CD14-positive monocyte (primary cell): ENCODE data around the gene FADS2. TPM values are rescaled to one million over a fixed set of nuclear protein-coding genes. Genes with fewer than 3 reads are reported as not detected.

ENCODE experiments used
- DNase-seq, 3 donors: peaks; one replicate each; pipeline ENCODE4 v3.0.0-alpha.2; 2011 to 2022
- H2AFZ ChIP-seq: 2 replicates; pipeline ENCODE4 v1.6.0; 2012; ENCODE audit warnings: mild to moderate bottlenecking, low read depth, low read length, inconsistent platforms; ENCODE audit not compliant: insufficient read depth, poor library complexity, severe bottlenecking
- H3K27ac ChIP-seq, 2 donors: 1 replicate in 1 of 2; 2 replicates in 1 of 2; pipeline ENCODE4 v1.5.1; 2012 to 2013; ENCODE audit warnings: low read length in 2 of 2, control low read depth in 1 of 2, inconsistent platforms in 1 of 2, low read depth in 1 of 2, mild to moderate bottlenecking in 1 of 2
- H3K27me3 ChIP-seq, 2 donors: one replicate each; pipeline versions ENCODE4 v1.6.0 to v1.6.1; 2011 to 2013; ENCODE audit warnings: low read length in 2 of 2; ENCODE audit not compliant: control insufficient read depth in 2 of 2, insufficient read depth in 2 of 2
- H3K36me3 ChIP-seq, 2 donors: replicated peaks in 1 of 2; 1 replicate in 1 of 2; 2 replicates in 1 of 2; pipeline versions ENCODE4 v1.5.1 to v1.6.1; 2012 to 2013; ENCODE audit warnings: low read length in 2 of 2, control low read depth in 1 of 2, inconsistent platforms in 1 of 2, mild to moderate bottlenecking in 1 of 2; ENCODE audit not compliant: insufficient read depth in 2 of 2, control insufficient read depth in 1 of 2
- H3K4me1 ChIP-seq, 2 donors: 1 replicate in 1 of 2; 2 replicates in 1 of 2; pipeline versions ENCODE4 v1.5.1 to v1.6.1; 2012 to 2013; ENCODE audit warnings: low read length in 2 of 2, control low read depth in 1 of 2, inconsistent platforms in 1 of 2, mild to moderate bottlenecking in 1 of 2, moderate library complexity in 1 of 2; ENCODE audit not compliant: insufficient read depth in 2 of 2, control insufficient read depth in 1 of 2
- H3K4me2 ChIP-seq: replicated peaks from 2 replicates; pipeline ENCODE3; 2012; ENCODE audit warnings: low read length, moderate library complexity, mild to moderate bottlenecking; ENCODE audit not compliant: poor library complexity, severe bottlenecking; ENCODE audit errors: extremely low read depth
- H3K4me3 ChIP-seq, 3 experiments: fragments of 200-600 bp in 1 of 3; sonication (generic) in 1 of 3; replicated peaks in 1 of 3; 1 replicate in 2 of 3; 2 replicates in 1 of 3; pipeline ENCODE4 v1.5.1; 2011 to 2013; ENCODE audit warnings: low read length in 3 of 3, mild to moderate bottlenecking in 3 of 3, control low read depth in 2 of 3, low read depth in 2 of 3, inconsistent platforms in 1 of 3, moderate library complexity in 1 of 3
- H3K79me2 ChIP-seq: 2 replicates; pipeline ENCODE4 v1.6.0; 2012; ENCODE audit warnings: mild to moderate bottlenecking, control low read depth, inconsistent platforms, low read length, moderate library complexity; ENCODE audit not compliant: insufficient read depth
- H3K9ac ChIP-seq: 2 replicates; pipeline ENCODE4 v1.6.0; 2017; ENCODE audit warnings: low read length, mild to moderate bottlenecking; ENCODE audit not compliant: insufficient read depth, poor library complexity, severe bottlenecking
- H3K9me3 ChIP-seq, 2 donors: replicated peaks in 1 of 2; 1 replicate in 1 of 2; 2 replicates in 1 of 2; pipeline versions ENCODE4 v1.5.1 to v1.6.1; 2012 to 2013; ENCODE audit warnings: low read length in 2 of 2, control low read depth in 1 of 2; ENCODE audit not compliant: control insufficient read depth in 1 of 2, insufficient read depth in 1 of 2
- H4K20me1 ChIP-seq: 2 replicates; pipeline ENCODE4 v1.6.0; 2012; ENCODE audit warnings: mild to moderate bottlenecking, low read length, control low read depth, moderate library complexity; ENCODE audit not compliant: insufficient read depth
- H3K27ac Mint-ChIP-seq, 7 donors: one replicate each; pipeline ENCODE4 v1.8.0; 2020; ENCODE audit warnings: mild to moderate bottlenecking in 7 of 7, mixed read lengths in 7 of 7, moderate library complexity in 6 of 7, inconsistent platforms in 2 of 7
- H3K27me3 Mint-ChIP-seq, 3 donors: one replicate each; pipeline ENCODE4 v1.8.0; 2021 to 2022; ENCODE audit warnings: low read depth in 3 of 3, mild to moderate bottlenecking in 3 of 3, mixed read lengths in 3 of 3, moderate library complexity in 3 of 3, inconsistent platforms in 1 of 3
- H3K36me3 Mint-ChIP-seq, 2 donors: one replicate each; pipeline ENCODE4 v1.8.0; 2020; ENCODE audit warnings: mixed read lengths in 2 of 2, inconsistent platforms in 1 of 2, mild to moderate bottlenecking in 1 of 2
- H3K4me1 Mint-ChIP-seq: one replicate; pipeline ENCODE4 v1.8.0; 2020; ENCODE audit warnings: mild to moderate bottlenecking, mixed read lengths
- H3K4me3 Mint-ChIP-seq, 2 donors: one replicate each; pipeline ENCODE4 v1.8.0; 2020; ENCODE audit warnings: mild to moderate bottlenecking in 2 of 2, mixed read lengths in 2 of 2, moderate library complexity in 1 of 2
- H3K9me3 Mint-ChIP-seq, 7 donors: one replicate each; pipeline ENCODE4 v1.8.0; 2020 to 2022; ENCODE audit warnings: mixed read lengths in 7 of 7, mild to moderate bottlenecking in 6 of 7, moderate library complexity in 6 of 7, inconsistent platforms in 2 of 7
- WGBS: methylation state at CpG from one replicate; pipeline ENCODE4 v1.1.5; 2013; ENCODE audit warnings: missing lambda C conversion rate; ENCODE audit not compliant: insufficient coverage; 5-methylcytosine and 5-hydroxymethylcytosine counted together
- intact Hi-C, 2 donors: fragments of 100-400 bp; cut with micrococcal nuclease; formaldehyde crosslinking; loops; one replicate each; pipeline versions ENCODE4 v1.15.0 to v1.15.1; 2023
- polyA plus RNA-seq, 3 donors: library from polyadenylated mRNA; depleted of rRNA in 1 of 3; unstranded in 2 of 3; stranded (reverse) in 1 of 3; fragments of 300-500 nt in 2 of 3; fragments of >200 nt in 1 of 3; fragmentation: Illumina TruSeq in 2 of 3; gene quantifications; 1 replicate in 2 of 3; 2 replicates in 1 of 3; pipeline ENCODE4 v1.2.3, GENCODE V29; 2012 to 2021
- TF ChIP-seq, protein P1 (sequence below): fragments of 200-600 bp; IDR thresholded peaks from one replicate; pipeline ENCODE4 v1.8.0; 2022; ENCODE audit warnings: antibody characterized with exemption, mild to moderate bottlenecking

FADS2 gene
- polyA plus RNA-seq, 3 donors = 5.1 to 19.9 (median 6.4) TPM

DNA sequence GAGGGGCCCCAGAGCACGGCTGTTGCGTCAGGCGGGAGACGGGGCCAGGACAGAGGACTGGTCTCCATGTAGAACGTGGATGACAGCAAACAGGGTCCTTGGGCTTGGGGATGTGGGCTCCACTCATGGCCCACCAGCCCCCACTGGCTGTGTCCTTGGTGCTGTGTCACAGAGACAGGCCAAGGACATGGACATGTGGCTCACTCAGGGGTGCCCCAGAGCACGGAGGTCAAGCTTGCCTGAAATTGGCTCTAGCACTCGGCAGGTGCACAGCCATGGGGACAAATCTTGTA is 14.4 kb downstream of the FADS2 start:
- Mint-ChIP-seq H3K36me3 (peaks cover 36 to 92% of the 10 kb centered on the region in 2 donors), H3K27me3 (peaks cover 0 to 5% (median 3%) of the 10 kb centered on the region in 3 donors), H3K9me3 (no peaks in the 10 kb centered on the region), H3K27ac (no peak overlapping the region), H3K4me1 (no peaks in the 10 kb centered on the region), H3K4me3 (no peak overlapping the region)
- Histone ChIP-seq H3K4me3 (no peak overlapping the region), H3K4me2 (no peak overlapping the region), H3K4me1 (no peaks in the 10 kb centered on the region), H3K9me3 (no peaks in the 10 kb centered on the region), H3K27ac (no peak overlapping the region), H4K20me1 (no peaks in the 10 kb centered on the region), H3K27me3 (no peaks in the 10 kb centered on the region), H3K9ac (no peak overlapping the region), H3K36me3 (peaks cover 12 to 46% of the 10 kb centered on the region in 2 donors), H3K79me2 (no peaks in the 10 kb centered on the region), H2AFZ (no peak overlapping the region)
- 95% methylated on average over 7 of the region's 7 CpGs for WGBS
- TF ChIP-seq, protein P1, sequence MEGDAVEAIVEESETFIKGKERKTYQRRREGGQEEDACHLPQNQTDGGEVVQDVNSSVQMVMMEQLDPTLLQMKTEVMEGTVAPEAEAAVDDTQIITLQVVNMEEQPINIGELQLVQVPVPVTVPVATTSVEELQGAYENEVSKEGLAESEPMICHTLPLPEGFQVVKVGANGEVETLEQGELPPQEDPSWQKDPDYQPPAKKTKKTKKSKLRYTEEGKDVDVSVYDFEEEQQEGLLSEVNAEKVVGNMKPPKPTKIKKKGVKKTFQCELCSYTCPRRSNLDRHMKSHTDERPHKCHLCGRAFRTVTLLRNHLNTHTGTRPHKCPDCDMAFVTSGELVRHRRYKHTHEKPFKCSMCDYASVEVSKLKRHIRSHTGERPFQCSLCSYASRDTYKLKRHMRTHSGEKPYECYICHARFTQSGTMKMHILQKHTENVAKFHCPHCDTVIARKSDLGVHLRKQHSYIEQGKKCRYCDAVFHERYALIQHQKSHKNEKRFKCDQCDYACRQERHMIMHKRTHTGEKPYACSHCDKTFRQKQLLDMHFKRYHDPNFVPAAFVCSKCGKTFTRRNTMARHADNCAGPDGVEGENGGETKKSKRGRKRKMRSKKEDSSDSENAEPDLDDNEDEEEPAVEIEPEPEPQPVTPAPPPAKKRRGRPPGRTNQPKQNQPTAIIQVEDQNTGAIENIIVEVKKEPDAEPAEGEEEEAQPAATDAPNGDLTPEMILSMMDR = no peak
- intact Hi-C loops = no loop called here
- no peak for DNase-seq

DNA sequence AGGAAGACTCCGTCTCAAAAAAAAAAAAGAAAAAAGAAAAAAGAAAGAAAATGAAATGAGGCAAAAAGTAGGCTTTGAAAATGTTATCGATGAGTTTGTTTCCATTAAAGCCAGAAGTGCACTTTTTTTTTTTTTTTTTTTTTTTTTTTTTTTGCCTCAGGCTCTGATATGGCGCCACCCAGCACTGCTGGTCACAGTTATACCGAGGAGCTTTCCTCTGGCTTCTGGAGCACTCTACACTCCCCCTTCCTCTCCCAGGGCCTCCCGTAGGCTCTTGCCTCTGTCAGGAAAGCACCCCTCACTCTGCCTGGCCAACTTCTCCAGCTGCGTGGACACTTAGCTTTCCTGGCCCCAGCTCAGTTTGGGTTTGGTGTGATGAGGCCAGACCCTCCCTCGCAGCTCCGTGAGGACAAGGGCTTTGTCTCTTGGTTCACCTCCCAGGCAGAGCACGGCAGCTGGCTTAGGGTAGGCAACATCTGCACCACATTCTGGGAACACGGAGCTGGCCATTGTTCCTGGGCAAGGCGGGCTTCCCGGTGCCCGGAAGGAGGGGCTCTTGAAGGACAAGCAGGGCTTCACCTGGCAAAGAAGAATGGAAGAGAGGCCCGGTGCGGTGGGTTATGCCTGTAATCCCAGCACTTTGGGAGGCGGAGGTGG is 16.9 kb downstream of the FADS2 start:
- Histone ChIP-seq H3K9ac (no peak overlapping the region), H3K4me2 (no peak overlapping the region), H2AFZ (no peak overlapping the region), H3K27ac (no peak overlapping the region), H3K79me2 (no peaks in the 10 kb centered on the region), H3K27me3 (no peaks in the 10 kb centered on the region), H3K4me1 (no peaks in the 10 kb centered on the region), H3K36me3 (peaks cover 19 to 61% of the 10 kb centered on the region in 2 donors), H3K9me3 (no peaks in the 10 kb centered on the region), H4K20me1 (no peaks in the 10 kb centered on the region), H3K4me3 (no peak overlapping the region)
- H3K9me3 Mint-ChIP-seq = peaks cover 0 to 2% (median 0%) of the 10 kb centered on the region in 7 donors
- H3K4me3 Mint-ChIP-seq = no peak overlapping the region
- peaks cover 0 to 5% (median 0%) of the 10 kb centered on the region in 3 donors for H3K27me3 Mint-ChIP-seq
- DNase-seq = no peak
- peak overlapping the region in 2 of 7 donors; percentile 61 for H3K27ac Mint-ChIP-seq
- TF ChIP-seq, protein P1 = no peak
- H3K36me3 Mint-ChIP-seq = peaks cover 44 to 93% of the 10 kb centered on the region in 2 donors
- H3K4me1 Mint-ChIP-seq = no peaks in the 10 kb centered on the region
- 100% methylated on average over 4 of the region's 16 CpGs for WGBS
- intact Hi-C loops = no loop called here
